ENCODE measurements around the gene ECT2L. TPM values are rescaled to one million over a fixed set of nuclear protein-coding genes. Genes with fewer than 3 reads are reported as not detected.

ECT2L gene
- total and polyA plus RNA-seq, 2 of the 13 experiments (the other 11 are each of a cell fraction or from before 2014, with no cell fraction given) = 0.12 TPM; not detected in 1

- Histone ChIP-seq H3K4me1 (ENCODE audit: insufficient read depth, low read length) (peaks cover 10% of the 10 kb centered on the region; the same call in 1 of the 2 replicates), H3K79me2 (ENCODE audit: insufficient read depth, low read length) (peaks cover 16% of the 10 kb centered on the region), H4K20me1 (ENCODE audit: insufficient read depth, low read length) (no peaks in the 10 kb centered on the region), H2AFZ (ENCODE audit: low read length) (no peak overlapping the region), H3K9ac (ENCODE audit: insufficient read depth, low read depth, low read length) (no peak overlapping the region), H3K4me3 (replicated peaks in 1 of 3; ENCODE audit: insufficient read depth in 1 of 3, low read depth in 2 of 3, low read length in 3 of 3) (no peak overlapping the region), H3K36me3 (replicated peaks in 1 of 2; ENCODE audit: control insufficient read depth in 1 of 2, insufficient read depth in 2 of 2, low read length in 2 of 2) (peaks cover 4 to 14% of the 10 kb centered on the region in 2 experiments; a peak in 4 of 5 replicates), H3K9me3 (ENCODE audit: low read length) (no peaks in the 10 kb centered on the region), H3K27ac (ENCODE audit: extremely low read length, insufficient read depth, low read length) (no peak overlapping the region), H3K4me2 (ENCODE audit: low read depth, low read length) (no peak overlapping the region), H3K27me3 (ENCODE audit: control insufficient read depth in 1 of 2, insufficient read depth in 2 of 2, low read length in 2 of 2) (no peaks in the 10 kb centered on the region)
- POLR2A ChIA-PET = no interaction called here
- no peak for ATAC-seq
- in situ Hi-C loops (cut with HindIII; ENCODE audit: extremely low pct_ligation_motif_present, low pct_unique_long_range_greater_than_20kb) (no loop called here), intact Hi-C loops (cut with micrococcal nuclease; ENCODE audit: unreplicated experiment) (loop anchor here (5.0 kb wide), 1 partner anchor 39 kb away; the partner anchor contains the start of gene REPS1)
- 95% methylated on average over 2 of the region's 2 CpGs for WGBS (ENCODE audit: low lambda C conversion rate)
- CTCF ChIA-PET (ENCODE audit: low intra/inter-chr PET ratio, low total read pairs) = no interaction called here
- DNase-seq (ENCODE audit: low spot score) = no peak
- BruUV-seq (replicated peaks) = no TSS peak
- no peak for FAIRE-seq
- TF ChIP-seq MAFF (IDR thresholded peaks at IDR 0.05; ENCODE audit: low read depth, low read length) (no peak), ZNF333 (CRISPR knock-in tag; IDR thresholded peaks at IDR 0.05; ENCODE audit: borderline replicate concordance) (no peak), ZNF670 (CRISPR knock-in tag; IDR thresholded peaks at IDR 0.05; ENCODE audit: borderline replicate concordance) (no peak), NR2F2 (IDR thresholded peaks at IDR 0.05; ENCODE audit: borderline replicate concordance, low read depth) (no peak), ZNF792 (CRISPR knock-in tag; IDR thresholded peaks at IDR 0.05) (no peak), ZNF772 (CRISPR knock-in tag; IDR thresholded peaks at IDR 0.05) (no peak), ZNF263 (CRISPR knock-in tag; IDR thresholded peaks at IDR 0.05) (no peak), ZNF775 (CRISPR knock-in tag; IDR thresholded peaks at IDR 0.05; ENCODE audit: borderline replicate concordance) (no peak), RAD51 (IDR thresholded peaks at IDR 0.05; ENCODE audit: borderline replicate concordance) (no peak), TRAFD1 (CRISPR knock-in tag; IDR thresholded peaks at IDR 0.05; ENCODE audit: borderline replicate concordance) (no peak)
- TF ChIP-seq, protein P1, sequence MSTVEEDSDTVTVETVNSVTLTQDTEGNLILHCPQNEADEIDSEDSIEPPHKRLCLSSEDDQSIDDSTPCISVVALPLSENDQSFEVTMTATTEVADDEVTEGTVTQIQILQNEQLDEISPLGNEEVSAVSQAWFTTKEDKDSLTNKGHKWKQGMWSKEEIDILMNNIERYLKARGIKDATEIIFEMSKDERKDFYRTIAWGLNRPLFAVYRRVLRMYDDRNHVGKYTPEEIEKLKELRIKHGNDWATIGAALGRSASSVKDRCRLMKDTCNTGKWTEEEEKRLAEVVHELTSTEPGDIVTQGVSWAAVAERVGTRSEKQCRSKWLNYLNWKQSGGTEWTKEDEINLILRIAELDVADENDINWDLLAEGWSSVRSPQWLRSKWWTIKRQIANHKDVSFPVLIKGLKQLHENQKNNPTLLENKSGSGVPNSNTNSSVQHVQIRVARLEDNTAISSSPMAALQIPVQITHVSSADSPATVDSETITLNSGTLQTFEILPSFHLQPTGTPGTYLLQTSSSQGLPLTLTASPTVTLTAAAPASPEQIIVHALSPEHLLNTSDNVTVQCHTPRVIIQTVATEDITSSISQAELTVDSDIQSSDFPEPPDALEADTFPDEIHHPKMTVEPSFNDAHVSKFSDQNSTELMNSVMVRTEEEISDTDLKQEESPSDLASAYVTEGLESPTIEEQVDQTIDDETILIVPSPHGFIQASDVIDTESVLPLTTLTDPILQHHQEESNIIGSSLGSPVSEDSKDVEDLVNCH (CRISPR knock-in tag; IDR thresholded peaks at IDR 0.05) = no peak
- TF ChIP-seq, protein P2, sequence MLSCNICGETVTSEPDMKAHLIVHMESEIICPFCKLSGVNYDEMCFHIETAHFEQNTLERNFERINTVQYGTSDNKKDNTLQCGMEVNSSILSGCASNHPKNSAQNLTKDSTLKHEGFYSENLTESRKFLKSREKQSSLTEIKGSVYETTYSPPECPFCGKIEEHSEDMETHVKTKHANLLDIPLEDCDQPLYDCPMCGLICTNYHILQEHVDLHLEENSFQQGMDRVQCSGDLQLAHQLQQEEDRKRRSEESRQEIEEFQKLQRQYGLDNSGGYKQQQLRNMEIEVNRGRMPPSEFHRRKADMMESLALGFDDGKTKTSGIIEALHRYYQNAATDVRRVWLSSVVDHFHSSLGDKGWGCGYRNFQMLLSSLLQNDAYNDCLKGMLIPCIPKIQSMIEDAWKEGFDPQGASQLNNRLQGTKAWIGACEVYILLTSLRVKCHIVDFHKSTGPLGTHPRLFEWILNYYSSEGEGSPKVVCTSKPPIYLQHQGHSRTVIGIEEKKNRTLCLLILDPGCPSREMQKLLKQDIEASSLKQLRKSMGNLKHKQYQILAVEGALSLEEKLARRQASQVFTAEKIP (CRISPR knock-in tag; IDR thresholded peaks at IDR 0.05; ENCODE audit: borderline replicate concordance) = no peak
- TF ChIP-seq, protein P3, sequence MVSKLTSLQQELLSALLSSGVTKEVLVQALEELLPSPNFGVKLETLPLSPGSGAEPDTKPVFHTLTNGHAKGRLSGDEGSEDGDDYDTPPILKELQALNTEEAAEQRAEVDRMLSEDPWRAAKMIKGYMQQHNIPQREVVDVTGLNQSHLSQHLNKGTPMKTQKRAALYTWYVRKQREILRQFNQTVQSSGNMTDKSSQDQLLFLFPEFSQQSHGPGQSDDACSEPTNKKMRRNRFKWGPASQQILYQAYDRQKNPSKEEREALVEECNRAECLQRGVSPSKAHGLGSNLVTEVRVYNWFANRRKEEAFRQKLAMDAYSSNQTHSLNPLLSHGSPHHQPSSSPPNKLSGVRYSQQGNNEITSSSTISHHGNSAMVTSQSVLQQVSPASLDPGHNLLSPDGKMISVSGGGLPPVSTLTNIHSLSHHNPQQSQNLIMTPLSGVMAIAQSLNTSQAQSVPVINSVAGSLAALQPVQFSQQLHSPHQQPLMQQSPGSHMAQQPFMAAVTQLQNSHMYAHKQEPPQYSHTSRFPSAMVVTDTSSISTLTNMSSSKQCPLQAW (CRISPR knock-in tag; IDR thresholded peaks at IDR 0.05) = no peak
These were observed 152.1 kb downstream of the ECT2L start for GRCh38 chr6:138948004-138948403.
